Measurements from ENCODE around the gene EFHC2.
"Not testable (repeated sequence)": the region's sequence is repeated elsewhere in the genome, so short reads cannot be mapped to it uniquely, and the experiment has no call there.

- not testable (repeated sequence) for TF ChIP-seq CTCF, POLR2A (IDR thresholded peaks at IDR 0.05)
Measured at GRCh38 chrX:44252688-44253574, 90.5 kb downstream of the EFHC2 start.
